HCT116 (cell line): ENCODE measurements around the gene MPP2.

ENCODE experiments used
- EZH2 ChIP-seq: fragments of 200-600 bp; sonication (generic); IDR thresholded peaks from 2 replicates; pipeline ENCODE4 v1.6.1; 2017; ENCODE audit warnings: antibody characterized with exemption, mixed run types
- POLR2A ChIP-seq: IDR thresholded peaks from 2 replicates; pipeline ENCODE4 v1.7.0; 2011; ENCODE audit warnings: borderline replicate concordance; ENCODE audit not compliant: insufficient read depth, insufficient read length; ENCODE audit errors: extremely low read depth
- POLR2AphosphoS5 ChIP-seq: IDR thresholded peaks from 2 replicates; pipeline ENCODE4 v1.6.1; 2011; ENCODE audit warnings: mild to moderate bottlenecking, low read depth, low read length, moderate library complexity
- RAD21 ChIP-seq: IDR thresholded peaks from 2 replicates; pipeline ENCODE4 v1.6.1; 2012; ENCODE audit warnings: low read depth, mild to moderate bottlenecking
- SIN3A ChIP-seq: IDR thresholded peaks from 2 replicates; pipeline ENCODE4 v1.6.1; 2012; ENCODE audit warnings: low read depth
- TCF7L2 ChIP-seq: IDR thresholded peaks from 2 replicates; pipeline ENCODE4 v1.7.0; 2011; ENCODE audit warnings: borderline replicate concordance, inconsistent platforms; ENCODE audit not compliant: insufficient read depth, insufficient read length; ENCODE audit errors: extremely low read depth
- YY1 ChIP-seq: IDR thresholded peaks from 2 replicates; pipeline ENCODE4 v1.6.1; 2011; ENCODE audit warnings: low read length, low read depth, moderate library complexity, mild to moderate bottlenecking; ENCODE audit not compliant: insufficient replicate concordance; ENCODE audit errors: extremely low read depth
- ZNF274 ChIP-seq: fragments of 200-500 bp; sonication (Bioruptor generic); IDR thresholded peaks from 2 replicates; pipeline ENCODE4 v1.6.1; 2014; ENCODE audit warnings: mild to moderate bottlenecking, low read depth, low read length, inconsistent platforms
- TF ChIP-seq, protein P1 (sequence below), 3 experiments: fragments of 200-600 bp in 1 of 3; sonication (generic) in 1 of 3; IDR thresholded peaks in 2 of 3; conservative IDR thresholded peaks in 1 of 3; 2 replicates each; pipeline ENCODE4 v1.5.1; 2012 to 2017; ENCODE audit warnings: low read depth in 2 of 3, low read length in 2 of 3, antibody characterized with exemption in 1 of 3, borderline replicate concordance in 1 of 3, control low read depth in 1 of 3, mild to moderate bottlenecking in 1 of 3, mixed read lengths in 1 of 3, mixed run types in 1 of 3, moderate library complexity in 1 of 3; ENCODE audit not compliant: insufficient read depth in 1 of 3
- TF ChIP-seq, protein P2 (sequence below): IDR thresholded peaks from 2 replicates; pipeline ENCODE4 v1.6.1; 2011; ENCODE audit warnings: mild to moderate bottlenecking, low read length, moderate library complexity; ENCODE audit not compliant: insufficient replicate concordance; ENCODE audit errors: extremely low read depth
- TF ChIP-seq, protein P3 (sequence below): IDR thresholded peaks from 2 replicates; pipeline ENCODE4 v1.6.1; 2012

DNA sequence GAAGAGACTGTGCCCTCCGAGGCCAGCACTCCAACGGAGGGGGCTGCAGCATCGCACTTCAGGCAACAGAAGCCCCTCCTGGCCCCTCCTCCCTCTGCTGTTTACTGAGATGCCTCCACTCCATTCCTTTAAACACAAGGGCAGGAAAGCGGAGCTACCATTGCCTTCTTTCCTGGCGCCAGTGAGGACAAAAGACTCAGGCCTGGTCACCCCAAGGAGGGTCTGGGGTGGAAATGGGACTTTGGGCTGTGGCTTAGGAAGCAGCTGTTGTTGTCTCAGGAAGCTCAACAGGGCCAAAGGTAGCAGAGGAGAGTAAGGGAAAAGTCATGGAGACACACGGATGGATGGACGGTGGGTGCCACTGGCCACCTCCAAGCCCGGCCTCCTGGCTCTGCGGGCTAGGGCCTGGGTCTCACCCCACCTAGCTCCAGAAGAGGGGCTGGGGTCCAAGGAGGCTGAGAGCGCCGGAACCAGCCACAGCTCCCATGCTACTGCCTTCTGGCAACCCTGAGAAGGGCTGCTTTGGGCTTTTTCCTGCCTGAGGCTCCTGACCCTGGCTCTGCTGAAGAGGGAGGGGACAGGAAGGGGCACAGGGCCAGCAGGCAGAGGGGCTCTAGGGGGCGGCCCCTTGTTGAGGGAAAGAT, 49.3 kb downstream of the MPP2 start:
- TF ChIP-seq ZNF274: no peak
- TF ChIP-seq, protein P1, sequence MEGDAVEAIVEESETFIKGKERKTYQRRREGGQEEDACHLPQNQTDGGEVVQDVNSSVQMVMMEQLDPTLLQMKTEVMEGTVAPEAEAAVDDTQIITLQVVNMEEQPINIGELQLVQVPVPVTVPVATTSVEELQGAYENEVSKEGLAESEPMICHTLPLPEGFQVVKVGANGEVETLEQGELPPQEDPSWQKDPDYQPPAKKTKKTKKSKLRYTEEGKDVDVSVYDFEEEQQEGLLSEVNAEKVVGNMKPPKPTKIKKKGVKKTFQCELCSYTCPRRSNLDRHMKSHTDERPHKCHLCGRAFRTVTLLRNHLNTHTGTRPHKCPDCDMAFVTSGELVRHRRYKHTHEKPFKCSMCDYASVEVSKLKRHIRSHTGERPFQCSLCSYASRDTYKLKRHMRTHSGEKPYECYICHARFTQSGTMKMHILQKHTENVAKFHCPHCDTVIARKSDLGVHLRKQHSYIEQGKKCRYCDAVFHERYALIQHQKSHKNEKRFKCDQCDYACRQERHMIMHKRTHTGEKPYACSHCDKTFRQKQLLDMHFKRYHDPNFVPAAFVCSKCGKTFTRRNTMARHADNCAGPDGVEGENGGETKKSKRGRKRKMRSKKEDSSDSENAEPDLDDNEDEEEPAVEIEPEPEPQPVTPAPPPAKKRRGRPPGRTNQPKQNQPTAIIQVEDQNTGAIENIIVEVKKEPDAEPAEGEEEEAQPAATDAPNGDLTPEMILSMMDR (IDR thresholded peaks at IDR 0.05 in 2 of 3, conservative IDR thresholded peaks at IDR 0.05 in 1 of 3; ENCODE audit: borderline replicate concordance in 1 of 3, insufficient read depth in 1 of 3, low read depth in 2 of 3, low read length in 2 of 3): no peak
- TF ChIP-seq EZH2: no peak
- no peak for TF ChIP-seq RAD21
- TF ChIP-seq POLR2AphosphoS5: no peak
- no peak for TF ChIP-seq YY1
- TF ChIP-seq SIN3A: no peak
- TF ChIP-seq POLR2A: no peak
- TF ChIP-seq, protein P2, sequence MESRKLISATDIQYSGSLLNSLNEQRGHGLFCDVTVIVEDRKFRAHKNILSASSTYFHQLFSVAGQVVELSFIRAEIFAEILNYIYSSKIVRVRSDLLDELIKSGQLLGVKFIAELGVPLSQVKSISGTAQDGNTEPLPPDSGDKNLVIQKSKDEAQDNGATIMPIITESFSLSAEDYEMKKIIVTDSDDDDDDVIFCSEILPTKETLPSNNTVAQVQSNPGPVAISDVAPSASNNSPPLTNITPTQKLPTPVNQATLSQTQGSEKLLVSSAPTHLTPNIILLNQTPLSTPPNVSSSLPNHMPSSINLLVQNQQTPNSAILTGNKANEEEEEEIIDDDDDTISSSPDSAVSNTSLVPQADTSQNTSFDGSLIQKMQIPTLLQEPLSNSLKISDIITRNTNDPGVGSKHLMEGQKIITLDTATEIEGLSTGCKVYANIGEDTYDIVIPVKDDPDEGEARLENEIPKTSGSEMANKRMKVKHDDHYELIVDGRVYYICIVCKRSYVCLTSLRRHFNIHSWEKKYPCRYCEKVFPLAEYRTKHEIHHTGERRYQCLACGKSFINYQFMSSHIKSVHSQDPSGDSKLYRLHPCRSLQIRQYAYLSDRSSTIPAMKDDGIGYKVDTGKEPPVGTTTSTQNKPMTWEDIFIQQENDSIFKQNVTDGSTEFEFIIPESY: no peak
- TF ChIP-seq, protein P3, sequence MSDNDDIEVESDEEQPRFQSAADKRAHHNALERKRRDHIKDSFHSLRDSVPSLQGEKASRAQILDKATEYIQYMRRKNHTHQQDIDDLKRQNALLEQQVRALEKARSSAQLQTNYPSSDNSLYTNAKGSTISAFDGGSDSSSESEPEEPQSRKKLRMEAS: no peak
- TF ChIP-seq TCF7L2: no peak
